Stomach (tissue), 4 donors: ENCODE data around the gene LRRC37A3.
"Not testable (repeated sequence)": the region's sequence is repeated elsewhere in the genome, so short reads cannot be mapped to it uniquely, and the experiment has no call there.

Experiments
- CTCF ChIP-seq, 7 experiments: fragments of 450-650 bp in 4 of 7; fragments of 200-600 bp in 3 of 7; sonication (generic) in 3 of 7; IDR thresholded peaks; one replicate each; pipeline ENCODE4 v1.5.1; 2016 to 2019; ENCODE audit warnings: antibody characterized with exemption in 7 of 7, control low read depth in 2 of 7, mild to moderate bottlenecking in 1 of 7
- EP300 ChIP-seq: sonication (generic); formaldehyde crosslinking; IDR thresholded peaks from one replicate; pipeline ENCODE4 v1.6.1; 2017; ENCODE audit warnings: antibody characterized with exemption

GRCh38 chr17:64829068-64829467, 90.2 kb downstream of the LRRC37A3 start:
- TF ChIP-seq CTCF (IDR thresholded peaks at IDR 0.05); EP300: not testable (repeated sequence)
